Measurements from ENCODE around the gene ORAI2.
"Not testable (repeated sequence)": the region's sequence is repeated elsewhere in the genome, so short reads cannot be mapped to it uniquely, and the experiment has no call there.

Gene ORAI2

DNA sequence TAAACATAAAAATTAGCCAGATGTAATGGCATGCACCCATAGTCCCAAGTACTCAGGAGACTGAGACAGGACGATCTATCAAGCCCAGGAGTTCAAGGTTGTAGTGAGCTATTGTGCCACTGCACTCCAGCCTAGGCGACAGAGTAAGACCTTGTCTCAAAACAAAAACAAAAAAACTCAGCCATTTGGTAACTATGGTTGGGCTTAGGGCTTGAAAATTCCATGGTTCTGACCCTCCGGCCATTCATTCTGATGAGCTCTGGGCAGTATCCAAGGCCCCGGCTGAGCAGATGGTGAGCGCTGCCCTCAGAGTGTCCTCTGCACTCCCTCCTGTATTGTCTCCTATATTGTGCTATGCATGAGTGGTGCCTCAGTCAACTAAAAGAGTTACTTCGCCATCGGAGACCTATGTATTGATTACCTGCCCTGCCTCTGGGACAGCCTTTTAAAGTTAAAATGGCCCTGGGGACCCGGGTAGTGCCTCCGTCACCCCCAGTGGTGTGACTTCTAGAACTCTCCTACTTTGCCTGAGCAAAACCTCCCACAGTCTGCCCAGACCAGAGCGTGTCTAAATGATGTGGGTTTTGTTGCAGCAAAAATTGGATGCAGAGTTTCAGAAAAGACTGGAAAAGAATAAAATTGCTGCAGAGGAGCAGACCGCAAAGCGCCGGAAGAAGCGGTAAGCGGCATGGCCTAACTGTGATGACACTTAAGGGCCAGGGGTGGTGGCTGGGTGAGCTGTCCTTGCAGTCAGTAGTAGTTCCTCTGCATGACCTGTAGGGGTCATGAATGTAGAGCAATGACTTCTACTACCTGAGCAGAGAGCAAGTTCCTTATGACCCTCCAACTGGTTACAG, 29.1 kb upstream of the ORAI2 start:
- TF ChIP-seq, protein P1, sequence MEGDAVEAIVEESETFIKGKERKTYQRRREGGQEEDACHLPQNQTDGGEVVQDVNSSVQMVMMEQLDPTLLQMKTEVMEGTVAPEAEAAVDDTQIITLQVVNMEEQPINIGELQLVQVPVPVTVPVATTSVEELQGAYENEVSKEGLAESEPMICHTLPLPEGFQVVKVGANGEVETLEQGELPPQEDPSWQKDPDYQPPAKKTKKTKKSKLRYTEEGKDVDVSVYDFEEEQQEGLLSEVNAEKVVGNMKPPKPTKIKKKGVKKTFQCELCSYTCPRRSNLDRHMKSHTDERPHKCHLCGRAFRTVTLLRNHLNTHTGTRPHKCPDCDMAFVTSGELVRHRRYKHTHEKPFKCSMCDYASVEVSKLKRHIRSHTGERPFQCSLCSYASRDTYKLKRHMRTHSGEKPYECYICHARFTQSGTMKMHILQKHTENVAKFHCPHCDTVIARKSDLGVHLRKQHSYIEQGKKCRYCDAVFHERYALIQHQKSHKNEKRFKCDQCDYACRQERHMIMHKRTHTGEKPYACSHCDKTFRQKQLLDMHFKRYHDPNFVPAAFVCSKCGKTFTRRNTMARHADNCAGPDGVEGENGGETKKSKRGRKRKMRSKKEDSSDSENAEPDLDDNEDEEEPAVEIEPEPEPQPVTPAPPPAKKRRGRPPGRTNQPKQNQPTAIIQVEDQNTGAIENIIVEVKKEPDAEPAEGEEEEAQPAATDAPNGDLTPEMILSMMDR (IDR thresholded peaks at IDR 0.05; ENCODE audit: insufficient read depth, low read depth, low read length, missing control alignments) = peak; percentile 88
- H3K4me3 ChIP-seq (ENCODE audit: low read depth, low read length) = no peak overlapping the region
- peak; percentile 93 for DNase-seq (ENCODE audit: low read depth)

DNA sequence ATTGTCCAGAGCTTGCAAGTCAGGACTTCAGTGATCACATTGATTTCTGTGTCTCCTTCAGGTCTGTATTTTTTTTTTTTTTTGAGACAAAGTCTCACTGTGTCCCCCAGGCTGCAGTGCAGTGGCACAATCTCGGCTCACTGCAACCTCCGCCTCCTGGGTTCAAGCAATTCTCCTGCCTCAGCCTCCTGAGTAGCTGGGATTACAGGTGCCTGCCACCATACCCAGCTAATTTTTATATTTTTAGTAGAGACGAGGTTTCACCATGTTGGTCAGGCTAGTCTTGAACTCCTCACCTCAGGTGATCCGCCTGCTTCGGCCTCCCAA, 28.6 kb upstream of the ORAI2 start:
- DNase-seq (ENCODE audit: low read depth); H3K4me3 ChIP-seq (ENCODE audit: low read depth, low read length): not testable (repeated sequence)

DNA sequence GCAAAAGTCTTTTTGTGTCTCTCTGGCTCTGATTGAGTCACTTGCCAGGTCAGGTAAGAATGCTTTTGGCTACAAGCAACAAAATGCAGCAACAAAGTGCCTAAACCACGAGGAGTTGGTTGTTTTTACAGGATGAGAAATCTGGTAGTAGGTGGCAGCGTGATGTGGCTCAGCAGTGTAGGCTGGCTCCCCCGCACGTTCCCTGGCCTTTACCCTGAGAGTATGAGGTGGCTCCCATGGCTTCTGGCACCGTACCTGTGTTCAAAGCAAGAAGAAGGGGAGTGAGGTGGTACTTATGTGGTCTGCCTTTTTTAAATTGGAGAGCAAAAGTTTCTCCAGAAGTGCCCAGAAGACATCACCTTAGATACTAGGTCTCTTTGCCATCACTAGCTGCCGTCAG, 25.5 kb upstream of the ORAI2 start:
- TF ChIP-seq, protein P1 (IDR thresholded peaks at IDR 0.05; ENCODE audit: insufficient read depth, low read depth, low read length, missing control alignments) = no peak
- DNase-seq (ENCODE audit: low read depth) = no peak

DNA sequence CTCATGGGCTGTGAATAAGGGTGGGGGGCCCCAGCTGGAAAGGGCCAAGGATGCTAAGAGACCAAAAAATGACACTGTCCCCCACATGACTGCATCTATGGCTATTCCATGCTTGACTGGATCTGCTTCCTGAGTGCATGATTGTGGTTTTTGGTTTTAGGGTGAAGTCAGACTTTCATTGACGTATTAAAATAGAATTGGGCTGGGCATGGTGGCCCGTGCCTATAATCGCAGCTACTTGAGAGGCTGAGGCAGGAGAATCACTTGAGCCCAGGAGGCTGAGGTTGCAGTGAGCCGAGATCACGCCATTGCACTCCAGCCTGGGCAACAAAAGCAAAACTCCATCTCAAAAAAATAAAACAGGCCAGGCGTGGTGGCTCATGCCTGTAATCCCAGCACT, 24.8 kb upstream of the ORAI2 start:
- DNase-seq (ENCODE audit: low read depth) = peak; percentile 84
- H3K4me3 ChIP-seq (ENCODE audit: low read depth, low read length) = not testable (repeated sequence)

More for the DNA sequence above, 25.5 kb upstream of the ORAI2 start:
- no peak overlapping the region for H3K4me3 ChIP-seq (ENCODE audit: low read depth, low read length)

DNA sequence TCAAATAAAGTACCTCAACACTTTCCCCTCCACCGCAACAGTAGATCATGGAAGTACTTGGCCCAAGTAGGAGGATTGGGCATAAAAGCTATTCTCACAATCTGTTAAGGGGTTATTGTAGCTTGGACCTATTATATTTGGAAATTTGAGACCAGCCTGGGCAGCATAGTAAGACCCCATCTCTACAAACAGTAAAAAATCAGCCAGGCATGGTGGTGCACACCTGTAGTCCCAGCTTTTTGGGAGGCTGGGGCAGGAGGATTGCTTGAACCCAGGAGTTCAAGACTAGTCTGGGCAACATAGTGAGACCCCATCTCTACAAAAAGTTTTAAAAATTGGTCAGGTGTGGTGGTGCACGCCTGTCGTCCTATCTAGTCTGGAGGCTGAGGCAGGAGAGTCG, 24.0 kb upstream of the ORAI2 start:
- TF ChIP-seq, protein P1 (IDR thresholded peaks at IDR 0.05; ENCODE audit: insufficient read depth, low read depth, low read length, missing control alignments) = no peak
- DNase-seq (ENCODE audit: low read depth) = no peak
- no peak overlapping the region for H3K4me3 ChIP-seq (ENCODE audit: low read depth, low read length)

DNA sequence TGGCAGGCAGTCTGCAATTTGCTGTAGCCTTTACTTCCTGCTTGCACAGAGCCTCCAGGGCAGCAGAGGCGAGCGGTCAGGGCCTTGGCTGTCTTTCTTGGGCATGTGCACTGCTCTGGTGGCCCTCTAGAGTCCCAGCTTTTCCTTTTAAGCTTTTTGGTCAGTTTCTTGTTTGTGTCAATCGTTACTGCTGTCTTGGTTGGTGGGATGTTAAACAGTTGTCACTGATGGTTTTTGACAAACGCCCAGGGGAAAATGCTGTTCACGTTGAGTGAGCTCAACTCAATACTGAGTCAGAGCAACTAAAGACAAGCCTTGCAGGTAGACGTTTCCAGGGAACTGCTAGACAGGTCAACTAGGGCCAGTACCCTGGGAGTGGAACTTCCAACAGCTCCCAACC, 23.3 kb upstream of the ORAI2 start:
- H3K4me3 ChIP-seq (ENCODE audit: low read depth, low read length) = no peak overlapping the region
- no peak for DNase-seq (ENCODE audit: low read depth)
- TF ChIP-seq, protein P1 (IDR thresholded peaks at IDR 0.05; ENCODE audit: insufficient read depth, low read depth, low read length, missing control alignments) = no peak

DNA sequence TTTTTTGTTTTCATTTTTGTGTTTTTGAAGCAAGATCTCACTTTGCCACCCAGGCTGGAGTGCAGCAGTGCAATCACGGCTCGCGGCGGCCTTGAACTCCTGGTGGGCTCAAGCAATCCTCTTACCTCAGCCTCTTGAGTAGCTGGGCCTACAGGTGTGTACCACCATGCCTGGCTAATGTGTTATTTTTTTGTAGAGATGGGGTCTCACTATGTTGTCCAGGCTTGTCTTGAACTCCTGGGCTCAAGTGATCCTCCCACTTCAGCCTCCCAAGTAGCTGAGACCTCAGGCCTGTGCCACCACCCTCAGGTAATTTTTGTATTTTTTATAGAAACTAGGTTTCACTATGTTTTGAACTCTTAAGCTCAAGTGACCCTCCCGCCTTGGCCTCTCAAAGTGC, 22.5 kb upstream of the ORAI2 start:
- no peak for DNase-seq (ENCODE audit: low read depth)
- TF ChIP-seq, protein P1 (IDR thresholded peaks at IDR 0.05; ENCODE audit: insufficient read depth, low read depth, low read length, missing control alignments) = no peak
- no peak overlapping the region for H3K4me3 ChIP-seq (ENCODE audit: low read depth, low read length)

DNA sequence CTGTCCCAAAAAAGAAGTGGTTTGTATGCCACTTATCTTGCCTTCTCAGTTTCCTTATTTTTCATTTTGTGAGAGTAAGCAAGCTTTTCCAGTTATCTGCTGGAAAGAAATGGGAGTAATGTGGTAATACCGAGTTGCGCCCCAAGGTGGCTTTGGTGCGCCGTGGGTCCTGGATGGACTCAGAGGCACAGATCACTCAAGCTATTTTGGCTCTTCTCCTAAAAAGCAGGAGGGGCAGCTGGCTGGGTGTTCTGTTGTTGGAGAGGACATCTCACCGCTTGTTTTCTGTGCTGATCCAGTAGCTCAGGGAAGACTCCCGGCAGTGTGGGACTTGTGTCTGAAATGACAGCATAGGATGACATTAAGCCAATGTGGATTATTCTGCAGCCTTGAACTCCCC, 20.8 kb upstream of the ORAI2 start:
- TF ChIP-seq, protein P1 (IDR thresholded peaks at IDR 0.05; ENCODE audit: insufficient read depth, low read depth, low read length, missing control alignments) = peak; percentile 32
- no peak overlapping the region for H3K4me3 ChIP-seq (ENCODE audit: low read depth, low read length)
- DNase-seq (ENCODE audit: low read depth) = no peak
